Kidney capillary endothelial cell (primary cell): ENCODE results near the gene DMRT2.
A peak's percentile ranks its signal among the peaks of the same experiment; 100 is the strongest.

Experiments
- DNase-seq: peaks from one replicate; pipeline ENCODE4 v3.0.0-alpha.2; 2018; ENCODE audit warnings: low spot score

The DMRT2 gene

DNA sequence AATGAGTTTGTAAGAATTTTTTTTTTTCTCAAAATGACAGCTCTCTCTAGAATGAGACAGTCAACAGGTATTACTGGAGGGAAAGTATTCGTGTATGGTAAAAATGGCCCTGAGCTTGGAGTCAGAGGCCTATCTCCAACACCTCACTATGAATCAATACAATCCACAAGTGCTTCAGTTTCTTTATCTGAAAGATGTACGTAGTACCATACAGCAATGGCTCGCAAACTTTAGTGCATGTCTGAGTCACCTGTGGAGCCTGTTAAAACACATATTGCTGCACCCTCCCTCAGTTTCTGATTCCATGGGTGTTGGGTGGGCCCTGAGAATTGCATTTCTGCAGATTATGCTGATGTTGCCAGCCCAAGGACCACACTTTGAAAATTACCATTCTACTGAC, 44.6 kb downstream of the DMRT2 start:
- no peak for DNase-seq

DNA sequence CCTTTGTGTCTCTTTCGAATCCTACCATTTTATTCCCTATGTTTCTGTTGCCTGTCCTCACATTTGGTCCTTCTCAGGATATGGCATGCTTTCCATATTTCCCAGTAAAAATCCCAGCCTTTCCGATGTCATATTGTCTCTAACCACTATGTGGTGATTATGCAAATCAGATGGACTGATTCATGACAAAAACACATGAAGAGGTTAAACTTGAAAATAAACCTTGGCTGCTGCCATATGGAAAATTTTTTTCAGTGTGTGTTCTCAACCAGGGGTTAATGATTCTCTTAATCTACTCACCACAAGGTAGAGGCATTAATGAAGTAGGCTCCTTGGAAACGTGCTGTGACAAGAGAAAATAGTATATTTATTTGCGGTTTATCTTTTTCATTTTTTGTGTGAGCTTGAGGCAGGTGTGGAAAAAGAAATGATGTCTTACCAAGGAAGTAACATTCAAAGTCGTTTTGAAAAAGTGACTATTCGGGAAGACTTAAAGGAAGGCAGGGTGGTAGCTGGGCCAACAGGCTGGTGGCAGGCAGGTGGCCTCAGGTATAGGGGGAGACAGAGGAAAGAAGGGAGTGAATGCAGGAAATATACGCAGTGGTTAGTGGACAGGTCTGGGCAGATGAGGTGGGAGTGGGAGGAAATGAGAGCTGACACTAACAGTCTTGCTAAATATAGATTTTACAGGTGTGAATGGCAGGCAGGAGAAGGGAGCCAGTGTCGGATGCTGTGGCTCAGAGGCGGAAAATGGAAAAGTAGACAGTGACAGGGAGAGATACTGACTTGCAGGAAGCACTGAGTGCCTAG, 46.2 kb downstream of the DMRT2 start:
- no peak for DNase-seq

DNA sequence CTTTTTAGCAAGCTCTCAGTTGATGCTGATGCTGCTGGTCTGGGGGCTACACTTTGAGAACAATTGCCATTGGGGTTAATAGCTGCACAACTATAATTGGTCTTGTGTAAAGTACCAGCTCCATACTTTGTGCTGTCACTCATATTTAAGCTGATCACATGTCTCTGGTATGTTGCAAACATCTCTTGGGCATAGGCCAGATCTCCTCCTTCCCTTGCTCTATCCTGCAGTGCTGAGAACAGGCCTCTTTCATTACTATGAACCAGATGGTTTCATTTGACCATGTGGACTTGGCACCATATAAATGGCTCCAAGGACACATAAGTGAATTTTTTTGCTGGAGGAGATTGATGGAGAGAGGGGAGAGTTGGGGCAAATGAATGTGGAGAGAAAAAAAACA, 48.4 kb downstream of the DMRT2 start:
- no peak for DNase-seq

DNA sequence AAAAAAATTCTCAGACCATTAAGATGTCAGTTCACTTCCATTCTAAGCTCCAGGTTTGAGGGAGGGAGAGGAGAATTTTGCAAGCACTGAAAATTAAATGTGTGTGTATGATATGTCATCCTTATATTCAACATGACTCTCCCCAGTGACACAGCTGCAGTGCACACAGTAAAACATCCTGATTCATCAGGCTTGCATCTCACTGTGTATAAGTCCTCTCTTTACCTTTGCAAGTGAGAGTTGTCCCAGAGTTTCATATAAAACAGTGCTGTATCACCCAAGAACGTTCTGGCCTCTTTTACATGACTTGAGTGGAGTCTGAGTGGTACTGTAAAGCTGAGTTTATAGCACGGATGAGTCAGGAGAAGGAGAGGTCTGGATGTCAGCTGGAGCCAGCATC, 50.0 kb downstream of the DMRT2 start:
- no peak for DNase-seq

DNA sequence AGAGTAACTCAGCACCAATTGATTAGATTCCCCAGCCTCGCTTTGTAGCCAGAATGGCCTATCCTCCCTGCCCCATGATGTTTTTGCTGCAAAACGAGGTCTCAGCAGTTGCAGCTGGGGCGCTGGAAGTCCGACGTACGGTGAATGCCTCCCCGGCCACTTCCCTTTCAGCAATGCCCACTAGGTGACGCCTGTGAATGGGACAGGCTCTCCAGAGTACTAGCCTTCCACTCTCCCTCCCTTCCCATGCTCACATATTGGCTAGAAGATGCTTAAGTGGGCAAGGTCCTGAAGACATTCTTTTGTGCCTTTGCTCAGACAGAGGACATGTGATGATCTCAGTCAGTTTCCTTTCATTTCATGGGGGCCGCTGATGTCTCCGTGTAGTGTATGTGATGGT, 50.8 kb downstream of the DMRT2 start:
- DNase-seq: peak; percentile 24

DNA sequence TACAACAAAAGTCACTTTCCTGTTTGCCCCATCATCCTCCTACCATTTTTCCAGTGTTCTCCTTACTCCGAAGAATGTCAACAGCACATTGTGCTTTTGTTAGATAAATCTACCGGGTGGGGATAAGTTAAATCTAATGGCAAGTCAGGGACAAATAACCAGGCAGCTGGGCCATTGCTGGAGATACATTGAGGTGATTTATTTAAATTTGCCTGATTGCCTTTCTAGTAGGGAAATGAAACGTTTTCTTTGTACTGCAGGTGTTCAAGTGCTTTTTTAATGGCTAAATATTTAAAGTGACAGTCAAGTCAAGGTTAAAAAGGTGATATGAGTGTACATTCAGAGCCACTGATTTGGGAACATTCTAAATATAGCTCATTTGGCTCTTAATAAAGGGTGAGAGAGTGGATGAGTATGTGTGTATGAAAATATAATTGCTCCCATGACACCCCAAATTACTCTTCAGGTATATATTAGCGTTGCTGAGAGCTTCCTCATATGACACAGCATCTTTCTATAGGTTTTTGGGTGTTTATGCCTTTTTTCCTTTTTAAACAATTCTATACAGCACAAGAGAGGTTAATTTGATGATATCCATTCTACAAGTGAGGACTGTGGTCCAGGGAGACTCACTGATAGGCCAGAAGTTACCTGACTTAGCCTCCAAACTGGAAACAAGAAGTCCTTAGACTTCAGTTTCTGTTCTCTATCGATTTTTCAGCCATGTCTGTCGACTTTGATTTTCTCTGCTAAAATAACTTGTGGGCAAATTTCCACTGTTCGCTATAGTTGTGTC, 51.9 kb downstream of the DMRT2 start:
- no peak for DNase-seq

DNA sequence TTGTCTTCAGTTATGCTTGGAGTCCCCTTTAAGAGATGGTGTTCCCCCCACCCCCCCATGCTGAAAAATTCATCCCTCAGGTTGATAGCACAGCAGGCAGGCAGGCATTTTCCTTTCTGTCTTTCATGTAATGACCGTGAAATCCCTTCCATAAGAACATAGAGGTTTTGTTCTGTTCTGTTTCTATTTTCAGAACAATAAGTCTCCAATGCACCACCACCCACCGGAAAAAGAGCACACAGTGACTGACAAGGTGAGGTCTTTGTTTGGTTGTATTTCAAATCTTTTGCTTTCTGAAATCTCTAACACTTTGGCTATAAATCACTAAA, 52.4 kb downstream of the DMRT2 start:
- no peak for DNase-seq
